Mesenteric fat pad (tissue), 1 donor: Measurements from ENCODE around the gene FAM171A1. TPM values are rescaled to one million over a fixed set of nuclear protein-coding genes. Genes with fewer than 3 reads are reported as not detected.
"Not testable (repeated sequence)": the region's sequence is repeated elsewhere in the genome, so short reads cannot be mapped to it uniquely, and the experiment has no call there.

Experiments used
- DNase-seq: peaks from one replicate; pipeline ENCODE4 v3.0.0-alpha.2; 2020; ENCODE audit warnings: low spot score
- total RNA-seq: library from RNA; stranded (reverse); fragmentation: NEBNext Ultra II Directional; extraction: Animal tissue kit (Norgen Biotek cat#: 25700); gene quantifications from one replicate; pipeline ENCODE4 v1.2.1, GENCODE V29; 2021
- donor health status: DM: yes; HTN: yes; CAD: no.

Gene FAM171A1
- total RNA-seq, 1 donor from 2014 or later = 36.2 TPM

- DNase-seq = no peak
Observed at GRCh38 chr10:15220445-15220844, 150.6 kb downstream of the FAM171A1 start.

GRCh38 chr10:15216700-15217099 lies 154.4 kb downstream of the FAM171A1 start:
- DNase-seq = no peak

GRCh38 chr10:15214237-15214636 lies 156.9 kb downstream of the FAM171A1 start:
- no peak for DNase-seq

GRCh38 chr10:15213461-15213861 lies 157.6 kb downstream of the FAM171A1 start:
- DNase-seq = no peak

- DNase-seq = no peak
Observed at GRCh38 chr10:15211464-15211979, 159.6 kb downstream of the FAM171A1 start.

GRCh38 chr10:15210521-15210920 lies 160.6 kb downstream of the FAM171A1 start:
- DNase-seq = no peak

- no peak for DNase-seq
Observed at GRCh38 chr10:15209827-15210509, 161.1 kb downstream of the FAM171A1 start.

- no peak for DNase-seq
Observed at GRCh38 chr10:15208221-15208620, 162.9 kb downstream of the FAM171A1 start.

- not testable (repeated sequence) for DNase-seq
Observed at GRCh38 chr10:15207410-15207809, 163.7 kb downstream of the FAM171A1 start.

- no peak for DNase-seq
Observed at GRCh38 chr10:15202639-15203038, 168.4 kb downstream of the FAM171A1 start.

- not testable (repeated sequence) for DNase-seq
Observed at GRCh38 chr10:15202301-15202621, 168.8 kb downstream of the FAM171A1 start.

- no peak for DNase-seq
Observed at GRCh38 chr10:15201589-15202300, 169.3 kb downstream of the FAM171A1 start.

- DNase-seq = no peak
Observed at GRCh38 chr10:15200626-15201025, 170.5 kb downstream of the FAM171A1 start.

- DNase-seq = no peak
Observed at GRCh38 chr10:15197911-15198310, 173.2 kb downstream of the FAM171A1 start.

GRCh38 chr10:15197276-15197675 lies 173.8 kb downstream of the FAM171A1 start:
- no peak for DNase-seq

GRCh38 chr10:15196021-15196834 lies 174.9 kb downstream of the FAM171A1 start:
- DNase-seq = no peak

- no peak for DNase-seq
Observed at GRCh38 chr10:15189133-15189885, 181.8 kb downstream of the FAM171A1 start.

- DNase-seq = no peak
Observed at GRCh38 chr10:15188603-15189002, 182.5 kb downstream of the FAM171A1 start.

- DNase-seq = no peak
Observed at GRCh38 chr10:15183689-15184481, 187.2 kb downstream of the FAM171A1 start.

- DNase-seq = no peak
Observed at GRCh38 chr10:15182540-15183207, 188.4 kb downstream of the FAM171A1 start.
